ENCODE results near the gene BASP1.

Gene BASP1

GRCh38 chr5:17259630-17260257 is 42.3 kb downstream of the BASP1 start:
- Histone ChIP-seq H3K27me3 (ENCODE audit: control insufficient read depth, insufficient read depth, low read length) (no peaks in the 10 kb centered on the region), H3K27ac (ENCODE audit: low read length) (no peak overlapping the region), H3K9ac (ENCODE audit: low read length) (no peak overlapping the region), H3K4me1 (ENCODE audit: control insufficient read depth, low read depth, low read length) (peaks cover 18% of the 10 kb centered on the region), H3K9me3 (ENCODE audit: control insufficient read depth, low read depth, low read length) (no peaks in the 10 kb centered on the region), H3K36me3 (ENCODE audit: control insufficient read depth, low read depth, low read length) (no peaks in the 10 kb centered on the region), H3K4me3 (ENCODE audit: low read length) (no peak overlapping the region)

- Histone ChIP-seq H3K27me3 (ENCODE audit: control insufficient read depth, insufficient read depth, low read length) (no peaks in the 10 kb centered on the region), H3K36me3 (ENCODE audit: control insufficient read depth, low read depth, low read length) (no peaks in the 10 kb centered on the region), H3K27ac (ENCODE audit: low read length) (no peak overlapping the region), H3K9me3 (ENCODE audit: control insufficient read depth, low read depth, low read length) (no peaks in the 10 kb centered on the region), H3K4me3 (ENCODE audit: low read length) (no peak overlapping the region), H3K4me1 (ENCODE audit: control insufficient read depth, low read depth, low read length) (peaks cover 18% of the 10 kb centered on the region), H3K9ac (ENCODE audit: low read length) (no peak overlapping the region)
Observed at GRCh38 chr5:17260549-17260948, 43.1 kb downstream of the BASP1 start.

DNA sequence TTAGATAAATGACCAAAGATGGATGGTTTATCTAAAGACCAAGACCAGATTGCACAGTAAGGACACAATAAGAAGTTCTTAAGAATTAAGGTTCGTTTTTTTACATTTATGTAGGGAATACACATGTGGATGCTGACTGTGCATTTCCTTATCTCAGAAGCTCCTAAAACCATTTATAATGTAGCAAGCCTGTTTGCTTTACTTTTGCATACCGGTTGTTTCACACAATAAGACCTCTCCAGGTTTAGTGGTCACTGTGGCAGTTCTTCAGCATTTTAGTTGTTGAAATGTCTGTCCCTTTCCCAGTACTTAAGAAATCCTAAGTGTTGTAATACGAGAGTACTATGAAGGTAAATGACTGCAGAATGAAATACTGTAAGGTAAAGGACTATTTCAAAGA is 43.6 kb downstream of the BASP1 start:
- no peak overlapping the region for H3K9ac ChIP-seq (ENCODE audit: low read length)
- no peaks in the 10 kb centered on the region for H3K36me3 ChIP-seq (ENCODE audit: control insufficient read depth, low read depth, low read length)
- no peaks in the 10 kb centered on the region for H3K9me3 ChIP-seq (ENCODE audit: control insufficient read depth, low read depth, low read length)
- H3K4me3 ChIP-seq (ENCODE audit: low read length) = no peak overlapping the region
- H3K4me1 ChIP-seq (ENCODE audit: control insufficient read depth, low read depth, low read length) = peaks cover 18% of the 10 kb centered on the region
- no peak overlapping the region for H3K27ac ChIP-seq (ENCODE audit: low read length)
- no peaks in the 10 kb centered on the region for H3K27me3 ChIP-seq (ENCODE audit: control insufficient read depth, insufficient read depth, low read length)

DNA sequence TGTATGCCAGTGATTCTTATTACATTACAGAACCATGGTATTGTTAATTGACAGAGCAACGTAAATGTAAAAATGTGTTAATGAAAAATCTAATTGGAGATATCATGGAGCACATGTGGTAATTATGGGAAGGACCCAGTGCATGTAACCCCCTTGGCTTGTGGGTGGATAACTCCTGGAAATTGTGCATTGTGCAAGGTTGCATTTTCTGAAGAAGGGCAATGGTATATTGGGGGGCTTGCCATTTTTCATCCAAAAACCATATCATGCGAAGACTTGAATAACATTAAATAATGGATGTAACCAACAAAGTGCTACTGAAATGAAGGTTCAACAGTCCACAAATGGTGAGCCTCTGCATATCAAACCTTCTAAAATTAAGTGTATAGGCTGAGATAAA is 47.6 kb downstream of the BASP1 start:
- Histone ChIP-seq H3K27me3 (ENCODE audit: control insufficient read depth, insufficient read depth, low read length) (no peaks in the 10 kb centered on the region), H3K36me3 (ENCODE audit: control insufficient read depth, low read depth, low read length) (no peaks in the 10 kb centered on the region), H3K27ac (ENCODE audit: low read length) (no peak overlapping the region), H3K4me3 (ENCODE audit: low read length) (no peak overlapping the region), H3K9ac (ENCODE audit: low read length) (no peak overlapping the region), H3K4me1 (ENCODE audit: control insufficient read depth, low read depth, low read length) (peaks cover 13% of the 10 kb centered on the region), H3K9me3 (ENCODE audit: control insufficient read depth, low read depth, low read length) (no peaks in the 10 kb centered on the region)

DNA sequence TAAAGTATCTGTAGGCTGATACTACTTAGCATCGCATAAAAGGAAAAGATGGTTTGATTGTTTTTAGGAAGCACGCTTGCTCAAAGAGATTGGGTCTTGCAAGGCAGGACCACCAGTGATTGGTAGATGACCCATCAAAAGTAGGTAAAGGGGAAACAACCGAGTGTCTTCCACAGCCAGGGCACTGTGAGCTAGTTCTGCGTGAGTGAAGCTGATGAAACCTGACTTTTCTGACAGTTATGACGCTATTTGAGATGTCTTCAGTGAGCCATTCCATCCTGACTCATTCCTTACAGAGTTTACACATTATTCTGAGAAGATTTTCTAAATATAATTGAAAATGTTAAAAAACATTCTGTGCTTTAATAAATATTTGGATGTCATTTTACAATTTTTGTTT is 49.7 kb downstream of the BASP1 start:
- H3K36me3 ChIP-seq (ENCODE audit: control insufficient read depth, low read depth, low read length) = no peaks in the 10 kb centered on the region
- H3K27ac ChIP-seq (ENCODE audit: low read length) = no peak overlapping the region
- no peak overlapping the region for H3K4me3 ChIP-seq (ENCODE audit: low read length)
- H3K27me3 ChIP-seq (ENCODE audit: control insufficient read depth, insufficient read depth, low read length) = no peaks in the 10 kb centered on the region
- no peak overlapping the region for H3K9ac ChIP-seq (ENCODE audit: low read length)
- no peaks in the 10 kb centered on the region for H3K4me1 ChIP-seq (ENCODE audit: control insufficient read depth, low read depth, low read length)
- no peaks in the 10 kb centered on the region for H3K9me3 ChIP-seq (ENCODE audit: control insufficient read depth, low read depth, low read length)

- H3K9ac ChIP-seq (ENCODE audit: low read length) = no peak overlapping the region
- no peak overlapping the region for H3K4me3 ChIP-seq (ENCODE audit: low read length)
- no peak overlapping the region for H3K27ac ChIP-seq (ENCODE audit: low read length)
- H3K36me3 ChIP-seq (ENCODE audit: control insufficient read depth, low read depth, low read length) = no peaks in the 10 kb centered on the region
- no peaks in the 10 kb centered on the region for H3K27me3 ChIP-seq (ENCODE audit: control insufficient read depth, insufficient read depth, low read length)
- no peaks in the 10 kb centered on the region for H3K9me3 ChIP-seq (ENCODE audit: control insufficient read depth, low read depth, low read length)
- no peaks in the 10 kb centered on the region for H3K4me1 ChIP-seq (ENCODE audit: control insufficient read depth, low read depth, low read length)
Observed at GRCh38 chr5:17269201-17269600, 51.8 kb downstream of the BASP1 start.

- Histone ChIP-seq H3K36me3 (ENCODE audit: control insufficient read depth, low read depth, low read length) (peaks cover 8% of the 10 kb centered on the region), H3K9ac (ENCODE audit: low read length) (no peak overlapping the region), H3K27ac (ENCODE audit: low read length) (no peak overlapping the region), H3K4me1 (ENCODE audit: control insufficient read depth, low read depth, low read length) (no peaks in the 10 kb centered on the region), H3K27me3 (ENCODE audit: control insufficient read depth, insufficient read depth, low read length) (no peaks in the 10 kb centered on the region), H3K4me3 (ENCODE audit: low read length) (no peak overlapping the region), H3K9me3 (ENCODE audit: control insufficient read depth, low read depth, low read length) (no peaks in the 10 kb centered on the region)
Observed at GRCh38 chr5:17272111-17272510, 54.7 kb downstream of the BASP1 start.

DNA sequence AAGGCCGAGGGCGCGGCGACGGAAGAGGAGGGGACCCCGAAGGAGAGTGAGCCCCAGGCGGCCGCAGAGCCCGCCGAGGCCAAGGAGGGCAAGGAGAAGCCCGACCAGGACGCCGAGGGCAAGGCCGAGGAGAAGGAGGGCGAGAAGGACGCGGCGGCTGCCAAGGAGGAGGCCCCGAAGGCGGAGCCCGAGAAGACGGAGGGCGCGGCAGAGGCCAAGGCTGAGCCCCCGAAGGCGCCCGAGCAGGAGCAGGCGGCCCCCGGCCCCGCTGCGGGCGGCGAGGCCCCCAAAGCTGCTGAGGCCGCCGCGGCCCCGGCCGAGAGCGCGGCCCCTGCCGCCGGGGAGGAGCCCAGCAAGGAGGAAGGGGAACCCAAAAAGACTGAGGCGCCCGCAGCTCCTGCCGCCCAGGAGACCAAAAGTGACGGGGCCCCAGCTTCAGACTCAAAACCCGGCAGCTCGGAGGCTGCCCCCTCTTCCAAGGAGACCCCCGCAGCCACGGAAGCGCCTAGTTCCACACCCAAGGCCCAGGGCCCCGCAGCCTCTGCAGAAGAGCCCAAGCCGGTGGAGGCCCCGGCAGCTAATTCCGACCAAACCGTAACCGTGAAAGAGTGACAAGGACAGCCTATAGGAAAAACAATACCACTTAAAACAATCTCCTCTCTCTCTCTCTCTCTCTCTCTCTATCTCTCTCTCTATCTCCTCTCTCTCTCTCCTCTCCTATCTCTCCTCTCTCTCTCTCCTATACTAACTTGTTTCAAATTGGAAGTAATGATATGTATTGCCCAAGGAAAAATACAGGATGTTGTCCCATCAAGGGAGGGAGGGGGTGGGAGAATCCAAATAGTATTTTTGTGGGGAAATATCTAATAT is 58.1 kb downstream of the BASP1 start:
- H3K4me1 ChIP-seq (ENCODE audit: control insufficient read depth, low read depth, low read length) = peaks cover 7% of the 10 kb centered on the region
- H3K4me3 ChIP-seq (ENCODE audit: low read length) = no peak overlapping the region
- H3K27me3 ChIP-seq (ENCODE audit: control insufficient read depth, insufficient read depth, low read length) = no peaks in the 10 kb centered on the region
- peaks cover 12% of the 10 kb centered on the region for H3K36me3 ChIP-seq (ENCODE audit: control insufficient read depth, low read depth, low read length)
- H3K9me3 ChIP-seq (ENCODE audit: control insufficient read depth, low read depth, low read length) = no peaks in the 10 kb centered on the region
- H3K9ac ChIP-seq (ENCODE audit: low read length) = no peak overlapping the region
- no peak overlapping the region for H3K27ac ChIP-seq (ENCODE audit: low read length)

- Histone ChIP-seq H3K36me3 (ENCODE audit: control insufficient read depth, low read depth, low read length) (peaks cover 12% of the 10 kb centered on the region), H3K9ac (ENCODE audit: low read length) (no peak overlapping the region), H3K27ac (ENCODE audit: low read length) (no peak overlapping the region), H3K4me3 (ENCODE audit: low read length) (no peak overlapping the region), H3K9me3 (ENCODE audit: control insufficient read depth, low read depth, low read length) (no peaks in the 10 kb centered on the region), H3K27me3 (ENCODE audit: control insufficient read depth, insufficient read depth, low read length) (no peaks in the 10 kb centered on the region), H3K4me1 (ENCODE audit: control insufficient read depth, low read depth, low read length) (peaks cover 7% of the 10 kb centered on the region)
Observed at GRCh38 chr5:17276445-17276844, 59.0 kb downstream of the BASP1 start.

DNA sequence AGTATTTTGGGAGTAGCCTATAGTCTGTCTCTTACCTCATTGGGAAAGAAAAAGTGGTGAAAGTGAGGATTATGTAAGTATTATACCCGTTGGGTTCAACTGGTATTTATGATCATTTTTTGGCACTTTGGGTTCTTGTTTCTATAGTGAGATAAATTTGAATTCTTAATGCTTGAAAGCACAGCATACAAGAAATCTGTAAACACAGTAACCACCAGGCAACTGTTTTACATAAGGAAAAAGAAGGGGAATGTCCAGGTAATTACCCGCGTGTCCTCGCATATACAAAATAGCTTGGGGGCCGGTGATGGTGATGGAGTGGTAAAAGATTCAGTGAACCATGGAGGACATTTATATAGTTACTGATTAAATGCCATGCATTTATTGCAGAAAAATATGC is 60.5 kb downstream of the BASP1 start:
- Histone ChIP-seq H3K27ac (ENCODE audit: low read length) (no peak overlapping the region), H3K9me3 (ENCODE audit: control insufficient read depth, low read depth, low read length) (no peaks in the 10 kb centered on the region), H3K27me3 (ENCODE audit: control insufficient read depth, insufficient read depth, low read length) (no peaks in the 10 kb centered on the region), H3K4me3 (ENCODE audit: low read length) (no peak overlapping the region), H3K4me1 (ENCODE audit: control insufficient read depth, low read depth, low read length) (peaks cover 16% of the 10 kb centered on the region), H3K9ac (ENCODE audit: low read length) (no peak overlapping the region), H3K36me3 (ENCODE audit: control insufficient read depth, low read depth, low read length) (peaks cover 12% of the 10 kb centered on the region)

- Histone ChIP-seq H3K9me3 (ENCODE audit: control insufficient read depth, low read depth, low read length) (no peaks in the 10 kb centered on the region), H3K36me3 (ENCODE audit: control insufficient read depth, low read depth, low read length) (peaks cover 12% of the 10 kb centered on the region), H3K9ac (ENCODE audit: low read length) (no peak overlapping the region), H3K27me3 (ENCODE audit: control insufficient read depth, insufficient read depth, low read length) (no peaks in the 10 kb centered on the region), H3K4me1 (ENCODE audit: control insufficient read depth, low read depth, low read length) (peaks cover 16% of the 10 kb centered on the region), H3K27ac (ENCODE audit: low read length) (no peak overlapping the region), H3K4me3 (ENCODE audit: low read length) (no peak overlapping the region)
Observed at GRCh38 chr5:17278931-17279330, 61.5 kb downstream of the BASP1 start.

- Histone ChIP-seq H3K27ac (ENCODE audit: low read length) (no peak overlapping the region), H3K9ac (ENCODE audit: low read length) (no peak overlapping the region), H3K4me1 (ENCODE audit: control insufficient read depth, low read depth, low read length) (peaks cover 16% of the 10 kb centered on the region), H3K27me3 (ENCODE audit: control insufficient read depth, insufficient read depth, low read length) (no peaks in the 10 kb centered on the region), H3K9me3 (ENCODE audit: control insufficient read depth, low read depth, low read length) (no peaks in the 10 kb centered on the region), H3K36me3 (ENCODE audit: control insufficient read depth, low read depth, low read length) (peaks cover 12% of the 10 kb centered on the region), H3K4me3 (ENCODE audit: low read length) (no peak overlapping the region)
Observed at GRCh38 chr5:17279487-17279886, 62.1 kb downstream of the BASP1 start.
